HCEC 1CT (cell line): Measurements from ENCODE around the gene MECP2.

ENCODE experiments used
- DNase-seq: peaks from one replicate; pipeline ENCODE4 v3.0.0-alpha.2; 2017

MECP2 gene

GRCh38 chrX:154059231-154059630 is 38.3 kb downstream of the MECP2 start:
- DNase-seq = no peak

- no peak for DNase-seq
Observed at GRCh38 chrX:154058214-154058997, 39.1 kb downstream of the MECP2 start.

GRCh38 chrX:154057791-154058190 is 39.7 kb downstream of the MECP2 start:
- DNase-seq = no peak

- no peak for DNase-seq
Observed at GRCh38 chrX:154056770-154057241, 40.7 kb downstream of the MECP2 start.

- DNase-seq = peak; percentile 35
Observed at GRCh38 chrX:154051201-154051810, 46.2 kb downstream of the MECP2 start.

GRCh38 chrX:154050113-154050495 is 47.4 kb downstream of the MECP2 start:
- no peak for DNase-seq

GRCh38 chrX:154049209-154050112 is 48.1 kb downstream of the MECP2 start:
- no peak for DNase-seq

GRCh38 chrX:154048398-154048797 is 49.1 kb downstream of the MECP2 start:
- DNase-seq = no peak

- DNase-seq = no peak
Observed at GRCh38 chrX:154046940-154047610, 50.4 kb downstream of the MECP2 start.

- no peak for DNase-seq
Observed at GRCh38 chrX:154046031-154046781, 51.3 kb downstream of the MECP2 start.

GRCh38 chrX:154044091-154044490 is 53.4 kb downstream of the MECP2 start:
- DNase-seq = no peak

- DNase-seq = peak; percentile 76
Observed at GRCh38 chrX:154043003-154043763, 54.3 kb downstream of the MECP2 start.

- DNase-seq = no peak
Observed at GRCh38 chrX:154040863-154041262, 56.7 kb downstream of the MECP2 start.

- peak; percentile 90 for DNase-seq
Observed at GRCh38 chrX:154040307-154040756, 57.2 kb downstream of the MECP2 start.

GRCh38 chrX:154039577-154039976 is 57.9 kb downstream of the MECP2 start:
- DNase-seq = no peak

GRCh38 chrX:154038656-154039055 is 58.9 kb downstream of the MECP2 start:
- DNase-seq = no peak

- DNase-seq = no peak
Observed at GRCh38 chrX:154037754-154038153, 59.8 kb downstream of the MECP2 start.

- no peak for DNase-seq
Observed at GRCh38 chrX:154036513-154036912, 61.0 kb downstream of the MECP2 start.

- DNase-seq = no peak
Observed at GRCh38 chrX:154033848-154034247, 63.7 kb downstream of the MECP2 start.

- DNase-seq = no peak
Observed at GRCh38 chrX:154032653-154033052, 64.9 kb downstream of the MECP2 start.

- no peak for DNase-seq
Observed at GRCh38 chrX:154032160-154032559, 65.4 kb downstream of the MECP2 start.
